PFSK-1 (cell line): Measurements from ENCODE around the gene SEMA3E.

Source experiments
- POLR2AphosphoS5 ChIP-seq: IDR thresholded peaks from 2 replicates; pipeline ENCODE4 v1.6.1; 2012; ENCODE audit warnings: low read depth, mild to moderate bottlenecking, control low read depth, low read length, moderate library complexity
- REST ChIP-seq, 2 experiments: IDR thresholded peaks; 2 replicates each; pipeline versions ENCODE4 v1.6.1 to v1.8.0; 2011 to 2012; ENCODE audit warnings: low read depth in 2 of 2, low read length in 2 of 2, control low read depth in 1 of 2, inconsistent platforms in 1 of 2, mild to moderate bottlenecking in 1 of 2, moderate library complexity in 1 of 2; ENCODE audit not compliant: insufficient read depth in 1 of 2
- SIN3A ChIP-seq: IDR thresholded peaks from 2 replicates; pipeline ENCODE4 v1.6.1; 2012; ENCODE audit warnings: mild to moderate bottlenecking, low read length, moderate library complexity, borderline replicate concordance; ENCODE audit not compliant: insufficient read depth
- TAF1 ChIP-seq: IDR thresholded peaks from 2 replicates; pipeline ENCODE4 v1.6.1; 2012; ENCODE audit warnings: low read length, control low read depth, borderline replicate concordance; ENCODE audit not compliant: insufficient read depth

- TF ChIP-seq POLR2AphosphoS5, result no peak
- TF ChIP-seq REST (IDR thresholded peaks at IDR 0.05; ENCODE audit: insufficient read depth in 1 of 2, low read depth in 2 of 2, low read length in 2 of 2), result no peak
- TF ChIP-seq SIN3A, result no peak
- TF ChIP-seq TAF1, result no peak
These were observed 311.9 kb downstream of the SEMA3E start for GRCh38 chr7:83337050-83337449.
